Posterior cingulate gyrus (tissue), 11 donors: ENCODE measurements around the gene KRTAP10-7.
A peak's percentile ranks its signal among the peaks of the same experiment; 100 is the strongest.
"Not testable (repeated sequence)": the region's sequence is repeated elsewhere in the genome, so short reads cannot be mapped to it uniquely, and the experiment has no call there.

ENCODE experiments used
- DNase-seq, 10 donors: peaks; one replicate each; pipeline versions ENCODE4 v3.0.0 to v3.0.0-alpha.2; 2020 to 2021; ENCODE audit warnings: mixed read lengths in 3 of 10
- intact Hi-C: fragments of 100-400 bp; cut with DNase I; formaldehyde crosslinking; loops from one replicate; pipeline ENCODE4 v1.15.1; 2023

The KRTAP10-7 gene

GRCh38 chr21:44589586-44590305 lies 10.7 kb upstream of the KRTAP10-7 start:
- DNase-seq: peak in 3 of 10 donors; percentile 20 to 74 (median 63)
- intact Hi-C loops: no loop called here

GRCh38 chr21:44590311-44590721 lies 10.1 kb upstream of the KRTAP10-7 start:
- peak in 2 of 10 donors; percentile 48 to 56 for DNase-seq
- intact Hi-C loops: no loop called here

GRCh38 chr21:44590897-44591800 lies 9.2 kb upstream of the KRTAP10-7 start:
- peak in 2 of 10 donors; percentile 36 to 85 for DNase-seq
- intact Hi-C loops: not testable (repeated sequence)

GRCh38 chr21:44591801-44592130 lies 8.6 kb upstream of the KRTAP10-7 start:
- DNase-seq: peak in 2 of 10 donors; percentile 22 to 68
- intact Hi-C loops: not testable (repeated sequence)

- peak in 3 of 10 donors; percentile 24 to 72 (median 61) for DNase-seq
- intact Hi-C loops: no loop called here
These were observed 7.7 kb upstream of the KRTAP10-7 start, which contains the start of gene KRTAP10-6 for GRCh38 chr21:44592446-44593311. Gene KRTAP10-6 (minus strand): TSS chr21:44592505. CDS start chr21:44592484, 21 bp downstream.

- intact Hi-C loops: no loop called here
- DNase-seq: peak in 2 of 10 donors; percentile 22 to 41
These were observed 6.6 kb upstream of the KRTAP10-7 start for GRCh38 chr21:44593598-44594405.

- DNase-seq: peak in 2 of 10 donors; percentile 31 to 34
- intact Hi-C loops: no loop called here
These were observed 5.9 kb upstream of the KRTAP10-7 start for GRCh38 chr21:44594406-44594916.

GRCh38 chr21:44595524-44595923 lies 4.9 kb upstream of the KRTAP10-7 start:
- DNase-seq: no peak
- intact Hi-C loops: no loop called here

GRCh38 chr21:44596068-44596725 lies 4.2 kb upstream of the KRTAP10-7 start:
- intact Hi-C loops: no loop called here
- no peak for DNase-seq

GRCh38 chr21:44598061-44598460 lies 2.3 kb upstream of the KRTAP10-7 start:
- intact Hi-C loops: no loop called here
- DNase-seq: no peak

- DNase-seq: peak in 1 of 10 donors; percentile 66
- intact Hi-C loops: no loop called here
These were observed 950 bp upstream of the KRTAP10-7 start for GRCh38 chr21:44599264-44600029.

GRCh38 chr21:44601091-44601490 lies 694 bp downstream of the KRTAP10-7 start:
- intact Hi-C loops: not testable (repeated sequence)
- DNase-seq: peak in 1 of 10 donors; percentile 56

- DNase-seq: peak in 3 of 10 donors; percentile 15 to 71 (median 61)
- intact Hi-C loops: no loop called here
These were observed 1.4 kb downstream of the KRTAP10-7 start for GRCh38 chr21:44601596-44602462.

GRCh38 chr21:44602463-44602850 lies 2.1 kb downstream of the KRTAP10-7 start:
- intact Hi-C loops: no loop called here
- peak in 2 of 10 donors; percentile 40 to 43 for DNase-seq

- DNase-seq: peak in 2 of 10 donors; percentile 35 to 62
- intact Hi-C loops: no loop called here
These were observed 2.9 kb downstream of the KRTAP10-7 start for GRCh38 chr21:44603109-44603875.

- DNase-seq: peak in 1 of 10 donors; percentile 54
- intact Hi-C loops: no loop called here
These were observed 3.5 kb downstream of the KRTAP10-7 start for GRCh38 chr21:44603911-44604310.
